Breast epithelium (tissue), 3 donors: ENCODE measurements around the gene CCDC146.

ENCODE experiments used
- POLR2A ChIP-seq: fragments of 450-650 bp; IDR thresholded peaks from one replicate; pipeline ENCODE4 v1.6.1; 2016; ENCODE audit warnings: antibody characterized with exemption, mild to moderate bottlenecking, moderate library complexity
- TF ChIP-seq, protein P1 (sequence below), 3 donors: fragments of 450-650 bp; IDR thresholded peaks; one replicate each; pipeline ENCODE4 v1.5.1; 2016 to 2017; ENCODE audit warnings: antibody characterized with exemption in 3 of 3, mild to moderate bottlenecking in 3 of 3, moderate library complexity in 3 of 3

DNA sequence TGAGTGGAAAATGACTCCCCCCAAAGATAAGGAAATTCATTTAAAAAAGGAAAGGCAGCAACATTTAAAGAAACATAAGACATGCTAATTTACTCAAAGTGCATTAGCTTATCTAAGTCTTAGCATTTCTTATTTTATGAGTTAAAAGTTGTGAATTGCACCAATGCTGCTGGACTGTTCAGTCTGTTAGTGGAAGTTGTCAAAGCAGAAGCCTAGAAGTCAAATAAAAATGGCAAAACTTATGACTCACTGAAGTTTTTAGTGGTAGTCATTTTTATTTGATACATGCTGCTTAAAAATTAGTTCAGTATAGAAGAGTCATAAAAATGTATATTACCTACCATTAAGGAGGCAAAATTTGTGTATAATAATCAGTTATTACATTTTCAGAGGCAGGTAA is 168.0 kb downstream of the CCDC146 start:
- no peak for TF ChIP-seq POLR2A
- TF ChIP-seq, protein P1, sequence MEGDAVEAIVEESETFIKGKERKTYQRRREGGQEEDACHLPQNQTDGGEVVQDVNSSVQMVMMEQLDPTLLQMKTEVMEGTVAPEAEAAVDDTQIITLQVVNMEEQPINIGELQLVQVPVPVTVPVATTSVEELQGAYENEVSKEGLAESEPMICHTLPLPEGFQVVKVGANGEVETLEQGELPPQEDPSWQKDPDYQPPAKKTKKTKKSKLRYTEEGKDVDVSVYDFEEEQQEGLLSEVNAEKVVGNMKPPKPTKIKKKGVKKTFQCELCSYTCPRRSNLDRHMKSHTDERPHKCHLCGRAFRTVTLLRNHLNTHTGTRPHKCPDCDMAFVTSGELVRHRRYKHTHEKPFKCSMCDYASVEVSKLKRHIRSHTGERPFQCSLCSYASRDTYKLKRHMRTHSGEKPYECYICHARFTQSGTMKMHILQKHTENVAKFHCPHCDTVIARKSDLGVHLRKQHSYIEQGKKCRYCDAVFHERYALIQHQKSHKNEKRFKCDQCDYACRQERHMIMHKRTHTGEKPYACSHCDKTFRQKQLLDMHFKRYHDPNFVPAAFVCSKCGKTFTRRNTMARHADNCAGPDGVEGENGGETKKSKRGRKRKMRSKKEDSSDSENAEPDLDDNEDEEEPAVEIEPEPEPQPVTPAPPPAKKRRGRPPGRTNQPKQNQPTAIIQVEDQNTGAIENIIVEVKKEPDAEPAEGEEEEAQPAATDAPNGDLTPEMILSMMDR (IDR thresholded peaks at IDR 0.05), result no peak
